HG03039 (cell line): ENCODE data around the gene PIP4K2A.
"Not testable (repeated sequence)": the region's sequence is repeated elsewhere in the genome, so short reads cannot be mapped to it uniquely, and the experiment has no call there.

Experiments
- ATAC-seq: cut with Tn5 transposase; IDR thresholded peaks from one replicate; pipeline ENCODE4 v1.9.1; 2021; ENCODE audit warnings: mild to moderate bottlenecking, moderate library complexity; ENCODE audit not compliant: unreplicated experiment

Gene PIP4K2A

GRCh38 chr10:22527520-22527919 lies 186.9 kb downstream of the PIP4K2A start:
- ATAC-seq = no peak

GRCh38 chr10:22524333-22524732 lies 190.0 kb downstream of the PIP4K2A start:
- not testable (repeated sequence) for ATAC-seq

GRCh38 chr10:22520645-22521044 lies 193.7 kb downstream of the PIP4K2A start:
- ATAC-seq = not testable (repeated sequence)

- no peak for ATAC-seq
Observed at GRCh38 chr10:22518167-22518724, 196.1 kb downstream of the PIP4K2A start.

- ATAC-seq = no peak
Observed at GRCh38 chr10:22515009-22515408, 199.4 kb downstream of the PIP4K2A start.

GRCh38 chr10:22514414-22514758 lies 200.0 kb downstream of the PIP4K2A start:
- not testable (repeated sequence) for ATAC-seq

- ATAC-seq = not testable (repeated sequence)
Observed at GRCh38 chr10:22513483-22514413, 200.6 kb downstream of the PIP4K2A start.

- ATAC-seq = not testable (repeated sequence)
Observed at GRCh38 chr10:22512015-22512414, 202.4 kb downstream of the PIP4K2A start.

- not testable (repeated sequence) for ATAC-seq
Observed at GRCh38 chr10:22508214-22508613, 206.2 kb downstream of the PIP4K2A start.

GRCh38 chr10:22505911-22506685 lies 208.3 kb downstream of the PIP4K2A start:
- no peak for ATAC-seq

- no peak for ATAC-seq
Observed at GRCh38 chr10:22504766-22505165, 209.6 kb downstream of the PIP4K2A start.

- no peak for ATAC-seq
Observed at GRCh38 chr10:22503315-22504088, 210.9 kb downstream of the PIP4K2A start.

GRCh38 chr10:22501863-22502262 lies 212.5 kb downstream of the PIP4K2A start:
- no peak for ATAC-seq

- ATAC-seq = no peak
Observed at GRCh38 chr10:22501413-22501812, 213.0 kb downstream of the PIP4K2A start.

- no peak for ATAC-seq
Observed at GRCh38 chr10:22500656-22501340, 213.6 kb downstream of the PIP4K2A start.

GRCh38 chr10:22499973-22500372 lies 214.4 kb downstream of the PIP4K2A start:
- not testable (repeated sequence) for ATAC-seq

GRCh38 chr10:22495396-22495795 lies 219.0 kb downstream of the PIP4K2A start:
- ATAC-seq = no peak

GRCh38 chr10:22494007-22494406 lies 220.4 kb downstream of the PIP4K2A start:
- no peak for ATAC-seq

- ATAC-seq = no peak
Observed at GRCh38 chr10:22491931-22492615, 222.3 kb downstream of the PIP4K2A start.

- no peak for ATAC-seq
Observed at GRCh38 chr10:22491480-22491879, 222.9 kb downstream of the PIP4K2A start.
